IMR-90 (cell line): ENCODE data around the gene MAB21L4.

Experiments
- CEBPB ChIP-seq: IDR thresholded peaks from 2 replicates; pipeline ENCODE4 v1.6.1; 2012; ENCODE audit warnings: low read depth, low read length, improper control_type of control experiment
- CHD1 ChIP-seq: IDR thresholded peaks from 2 replicates; pipeline ENCODE4 v1.6.1; 2012; ENCODE audit warnings: low read depth, low read length, improper control_type of control experiment
- FOS ChIP-seq: fragments of 150-350 bp; IDR thresholded peaks from 2 replicates; pipeline ENCODE4 v1.6.1; 2016; ENCODE audit warnings: low read depth, low read length
- MAFK ChIP-seq: IDR thresholded peaks from 2 replicates; pipeline ENCODE4 v1.6.1; 2012; ENCODE audit warnings: low read depth, low read length, improper control_type of control experiment
- MAZ ChIP-seq: IDR thresholded peaks from 2 replicates; pipeline ENCODE4 v1.6.1; 2012; ENCODE audit warnings: low read depth, mild to moderate bottlenecking, low read length, improper control_type of control experiment, moderate library complexity, borderline replicate concordance
- MXI1 ChIP-seq: IDR thresholded peaks from 2 replicates; pipeline ENCODE4 v1.6.1; 2012; ENCODE audit warnings: low read depth, mild to moderate bottlenecking, low read length, moderate library complexity, borderline replicate concordance
- POLR2A ChIP-seq: IDR thresholded peaks from 2 replicates; pipeline ENCODE4 v1.6.1; 2012; ENCODE audit warnings: mild to moderate bottlenecking, low read depth, low read length
- RAD21 ChIP-seq: IDR thresholded peaks from 2 replicates; pipeline ENCODE4 v1.6.1; 2012; ENCODE audit warnings: low read length, improper control_type of control experiment
- RCOR1 ChIP-seq: IDR thresholded peaks from 2 replicates; pipeline ENCODE4 v1.6.1; 2012; ENCODE audit warnings: mild to moderate bottlenecking, low read length, improper control_type of control experiment; ENCODE audit not compliant: insufficient replicate concordance
- RFX5 ChIP-seq: IDR thresholded peaks from 2 replicates; pipeline ENCODE4 v1.8.0; 2012; ENCODE audit warnings: low read depth, mild to moderate bottlenecking, low read length, moderate library complexity
- SMC3 ChIP-seq: fragments of 150-350 bp; IDR thresholded peaks from 2 replicates; pipeline ENCODE4 v1.6.1; 2016; ENCODE audit warnings: low read depth, mild to moderate bottlenecking, antibody characterized with exemption, low read length, moderate library complexity
- TF ChIP-seq, protein P1 (sequence below): conservative IDR thresholded peaks from 2 replicates; pipeline ENCODE4 v1.5.1; 2012; ENCODE audit warnings: mild to moderate bottlenecking, low read depth, low read length, improper control_type of control experiment
- TF ChIP-seq, protein P2 (sequence below): fragments of 150-350 bp; IDR thresholded peaks from 2 replicates; pipeline ENCODE4 v1.6.1; 2016; ENCODE audit warnings: low read depth, mild to moderate bottlenecking, low read length, moderate library complexity, borderline replicate concordance
- TF ChIP-seq, protein P3 (sequence below): fragments of 150-350 bp; IDR thresholded peaks from 2 replicates; pipeline ENCODE4 v1.6.1; 2017; ENCODE audit warnings: mild to moderate bottlenecking, antibody characterized with exemption, low read length, low read depth

DNA sequence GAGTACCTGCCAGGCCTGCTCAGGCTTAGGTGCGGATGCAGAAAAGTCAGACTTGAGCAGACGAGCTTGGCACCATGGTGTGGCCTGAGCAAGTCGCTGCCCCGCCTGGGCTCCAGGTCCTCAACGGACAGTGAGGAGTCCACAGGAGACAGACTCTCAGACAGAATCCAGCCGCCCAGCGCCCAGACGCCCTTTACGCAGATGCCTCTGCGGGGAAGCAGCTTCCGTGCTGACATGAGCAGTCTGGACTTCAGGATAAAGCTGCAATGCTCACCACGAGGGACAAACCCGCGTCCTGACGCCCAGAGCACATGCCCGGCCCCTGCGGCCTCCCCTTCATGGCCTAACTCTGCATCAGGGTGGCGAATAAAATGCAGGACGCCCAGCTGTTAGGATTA, 3.5 kb upstream of the MAB21L4 start:
- TF ChIP-seq, protein P1, sequence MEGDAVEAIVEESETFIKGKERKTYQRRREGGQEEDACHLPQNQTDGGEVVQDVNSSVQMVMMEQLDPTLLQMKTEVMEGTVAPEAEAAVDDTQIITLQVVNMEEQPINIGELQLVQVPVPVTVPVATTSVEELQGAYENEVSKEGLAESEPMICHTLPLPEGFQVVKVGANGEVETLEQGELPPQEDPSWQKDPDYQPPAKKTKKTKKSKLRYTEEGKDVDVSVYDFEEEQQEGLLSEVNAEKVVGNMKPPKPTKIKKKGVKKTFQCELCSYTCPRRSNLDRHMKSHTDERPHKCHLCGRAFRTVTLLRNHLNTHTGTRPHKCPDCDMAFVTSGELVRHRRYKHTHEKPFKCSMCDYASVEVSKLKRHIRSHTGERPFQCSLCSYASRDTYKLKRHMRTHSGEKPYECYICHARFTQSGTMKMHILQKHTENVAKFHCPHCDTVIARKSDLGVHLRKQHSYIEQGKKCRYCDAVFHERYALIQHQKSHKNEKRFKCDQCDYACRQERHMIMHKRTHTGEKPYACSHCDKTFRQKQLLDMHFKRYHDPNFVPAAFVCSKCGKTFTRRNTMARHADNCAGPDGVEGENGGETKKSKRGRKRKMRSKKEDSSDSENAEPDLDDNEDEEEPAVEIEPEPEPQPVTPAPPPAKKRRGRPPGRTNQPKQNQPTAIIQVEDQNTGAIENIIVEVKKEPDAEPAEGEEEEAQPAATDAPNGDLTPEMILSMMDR = no peak
- no peak for TF ChIP-seq SMC3
- TF ChIP-seq, protein P2, sequence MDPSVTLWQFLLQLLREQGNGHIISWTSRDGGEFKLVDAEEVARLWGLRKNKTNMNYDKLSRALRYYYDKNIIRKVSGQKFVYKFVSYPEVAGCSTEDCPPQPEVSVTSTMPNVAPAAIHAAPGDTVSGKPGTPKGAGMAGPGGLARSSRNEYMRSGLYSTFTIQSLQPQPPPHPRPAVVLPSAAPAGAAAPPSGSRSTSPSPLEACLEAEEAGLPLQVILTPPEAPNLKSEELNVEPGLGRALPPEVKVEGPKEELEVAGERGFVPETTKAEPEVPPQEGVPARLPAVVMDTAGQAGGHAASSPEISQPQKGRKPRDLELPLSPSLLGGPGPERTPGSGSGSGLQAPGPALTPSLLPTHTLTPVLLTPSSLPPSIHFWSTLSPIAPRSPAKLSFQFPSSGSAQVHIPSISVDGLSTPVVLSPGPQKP = no peak
- TF ChIP-seq MAZ = no peak
- no peak for TF ChIP-seq RFX5
- TF ChIP-seq POLR2A = no peak
- TF ChIP-seq RAD21 = no peak
- TF ChIP-seq RCOR1 = no peak
- no peak for TF ChIP-seq CEBPB
- TF ChIP-seq MAFK = no peak
- no peak for TF ChIP-seq MXI1
- no peak for TF ChIP-seq FOS
- TF ChIP-seq, protein P3, sequence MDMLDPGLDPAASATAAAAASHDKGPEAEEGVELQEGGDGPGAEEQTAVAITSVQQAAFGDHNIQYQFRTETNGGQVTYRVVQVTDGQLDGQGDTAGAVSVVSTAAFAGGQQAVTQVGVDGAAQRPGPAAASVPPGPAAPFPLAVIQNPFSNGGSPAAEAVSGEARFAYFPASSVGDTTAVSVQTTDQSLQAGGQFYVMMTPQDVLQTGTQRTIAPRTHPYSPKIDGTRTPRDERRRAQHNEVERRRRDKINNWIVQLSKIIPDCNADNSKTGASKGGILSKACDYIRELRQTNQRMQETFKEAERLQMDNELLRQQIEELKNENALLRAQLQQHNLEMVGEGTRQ = no peak
- no peak for TF ChIP-seq CHD1
